Astrocyte of the spinal cord (primary cell): ENCODE results near the gene HMG20A.

Experiments used
- DNase-seq: peaks from one replicate; pipeline ENCODE4 v3.0.0; 2011; ENCODE audit warnings: low read depth, low spot score
- H3K4me3 ChIP-seq: 2 replicates; pipeline ENCODE4 v1.5.1; 2011; ENCODE audit warnings: low read depth, mild to moderate bottlenecking, low read length, moderate library complexity
- in situ Hi-C: cut with HindIII; loops from 2 replicates; pipeline ENCODE4 v1.10.0; 2017; ENCODE audit warnings: low sequenced_read_pairs
- TF ChIP-seq, protein P1 (sequence below): IDR thresholded peaks from 2 replicates; pipeline ENCODE4 v1.5.1; 2012; ENCODE audit warnings: low read depth, mild to moderate bottlenecking, low read length, inconsistent platforms

Gene HMG20A

DNA sequence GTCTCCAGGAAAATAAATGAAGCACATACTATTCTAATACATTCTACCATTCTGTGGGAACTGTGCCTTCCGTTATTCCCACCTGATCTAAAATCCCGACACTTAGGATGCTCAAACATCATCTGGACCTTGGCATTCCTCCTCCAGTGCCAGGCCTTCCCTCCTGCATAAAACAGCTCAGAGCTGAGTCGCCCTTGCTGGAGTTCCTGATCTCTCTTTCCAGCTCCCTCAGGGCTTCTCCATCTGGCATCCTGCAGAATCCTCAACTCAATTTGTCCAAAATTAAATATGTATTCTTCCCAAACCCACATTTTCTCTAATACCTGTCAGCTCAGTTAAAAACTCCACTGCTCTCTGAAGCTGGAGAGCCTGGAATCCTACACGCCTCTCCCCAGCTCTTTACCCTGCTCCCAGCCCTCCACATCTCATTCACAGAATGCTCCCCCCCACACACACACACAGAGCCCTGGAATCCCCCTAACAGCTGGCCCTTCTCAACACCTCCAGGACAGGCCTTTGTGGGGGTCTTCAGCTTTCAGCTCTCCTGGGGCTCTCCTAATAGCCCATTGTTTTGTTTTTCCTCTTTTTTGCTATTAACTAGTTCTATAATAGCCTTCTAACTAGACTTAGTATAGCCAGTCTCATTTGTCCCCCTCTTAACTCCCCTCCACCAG lies 78.5 kb downstream of the HMG20A start:
- in situ Hi-C loops, result no loop called here
- DNase-seq, result no peak
- TF ChIP-seq, protein P1, sequence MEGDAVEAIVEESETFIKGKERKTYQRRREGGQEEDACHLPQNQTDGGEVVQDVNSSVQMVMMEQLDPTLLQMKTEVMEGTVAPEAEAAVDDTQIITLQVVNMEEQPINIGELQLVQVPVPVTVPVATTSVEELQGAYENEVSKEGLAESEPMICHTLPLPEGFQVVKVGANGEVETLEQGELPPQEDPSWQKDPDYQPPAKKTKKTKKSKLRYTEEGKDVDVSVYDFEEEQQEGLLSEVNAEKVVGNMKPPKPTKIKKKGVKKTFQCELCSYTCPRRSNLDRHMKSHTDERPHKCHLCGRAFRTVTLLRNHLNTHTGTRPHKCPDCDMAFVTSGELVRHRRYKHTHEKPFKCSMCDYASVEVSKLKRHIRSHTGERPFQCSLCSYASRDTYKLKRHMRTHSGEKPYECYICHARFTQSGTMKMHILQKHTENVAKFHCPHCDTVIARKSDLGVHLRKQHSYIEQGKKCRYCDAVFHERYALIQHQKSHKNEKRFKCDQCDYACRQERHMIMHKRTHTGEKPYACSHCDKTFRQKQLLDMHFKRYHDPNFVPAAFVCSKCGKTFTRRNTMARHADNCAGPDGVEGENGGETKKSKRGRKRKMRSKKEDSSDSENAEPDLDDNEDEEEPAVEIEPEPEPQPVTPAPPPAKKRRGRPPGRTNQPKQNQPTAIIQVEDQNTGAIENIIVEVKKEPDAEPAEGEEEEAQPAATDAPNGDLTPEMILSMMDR, result no peak
- H3K4me3 ChIP-seq, result no peak overlapping the region

DNA sequence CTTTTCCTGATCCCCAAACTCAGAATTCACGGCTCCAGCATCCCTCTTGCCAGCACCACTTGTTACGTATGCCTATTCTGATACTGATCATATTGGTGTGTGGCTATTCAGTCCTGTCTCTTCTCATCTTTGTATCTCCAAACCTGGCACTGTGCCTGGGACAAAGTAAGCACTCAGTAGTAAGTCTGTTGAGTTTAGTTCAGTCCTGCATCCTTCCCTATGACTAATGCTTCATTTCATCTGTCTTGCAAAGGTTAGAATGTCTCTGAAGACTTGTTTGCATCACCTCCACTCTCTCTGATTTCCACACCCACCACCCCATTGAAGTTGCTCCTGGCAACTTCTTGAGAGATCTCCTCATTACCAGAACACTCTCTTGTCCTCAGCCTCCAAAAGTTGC lies 80.3 kb downstream of the HMG20A start:
- TF ChIP-seq, protein P1, result no peak
- H3K4me3 ChIP-seq, result no peak overlapping the region
- peak; percentile 53 for DNase-seq
- in situ Hi-C loops, result no loop called here

DNA sequence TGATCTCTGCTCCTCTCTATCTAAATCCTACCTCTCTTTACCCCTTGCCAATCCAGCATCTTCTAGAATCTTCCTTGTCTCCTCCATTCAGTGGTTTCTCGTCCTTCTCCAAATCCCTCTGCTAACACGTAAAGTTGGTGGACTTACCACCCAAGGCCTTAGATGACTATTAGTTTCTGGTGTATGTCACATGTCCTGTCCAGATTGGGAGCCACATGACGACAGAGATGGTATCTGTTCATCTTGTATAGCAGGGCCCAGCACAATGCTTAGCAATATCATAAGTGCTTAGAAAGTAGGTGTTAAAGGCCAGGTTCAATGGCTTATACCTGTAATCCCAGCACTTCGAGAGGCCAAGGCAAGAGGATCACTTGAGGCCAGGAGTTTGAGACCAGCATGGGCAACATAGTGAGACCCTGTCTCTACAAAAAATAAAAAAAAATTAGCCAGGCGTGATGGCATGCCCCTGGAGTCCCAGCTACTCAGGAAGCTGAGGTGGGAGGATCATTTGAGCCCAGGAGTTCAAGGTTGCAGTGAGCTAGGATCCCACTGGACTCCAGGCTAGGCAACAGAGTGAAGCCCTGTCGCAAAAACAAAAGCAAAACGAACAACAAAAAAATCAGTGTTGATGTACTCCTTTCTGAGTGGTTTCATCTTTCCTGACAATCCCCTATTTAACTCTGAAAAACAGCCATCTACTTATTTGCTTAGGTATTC lies 81.8 kb downstream of the HMG20A start:
- DNase-seq, result no peak
- H3K4me3 ChIP-seq, result no peak overlapping the region
- in situ Hi-C loops, result no loop called here
- TF ChIP-seq, protein P1, result no peak

DNA sequence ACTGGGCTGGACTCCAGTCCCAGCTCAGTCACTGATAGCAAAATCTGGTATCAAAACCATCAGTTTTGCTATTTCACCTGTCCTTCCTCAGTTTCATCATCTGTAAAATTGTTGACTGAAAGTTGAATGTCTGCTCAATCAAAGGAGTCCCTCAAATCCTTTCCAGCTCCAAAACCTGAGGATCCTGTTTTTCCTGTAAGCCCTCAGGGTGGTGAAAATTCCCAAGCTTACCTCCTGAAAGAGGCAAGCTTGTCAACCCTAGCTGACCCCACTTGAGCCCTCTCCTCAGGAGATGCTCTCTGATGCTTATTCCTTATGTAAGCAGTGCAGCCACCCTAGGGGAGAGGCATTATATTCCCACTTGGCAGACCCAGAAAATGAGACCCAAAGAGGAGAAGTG lies 82.6 kb downstream of the HMG20A start:
- in situ Hi-C loops, result no loop called here
- TF ChIP-seq, protein P1, result no peak
- H3K4me3 ChIP-seq, result no peak overlapping the region
- no peak for DNase-seq

DNA sequence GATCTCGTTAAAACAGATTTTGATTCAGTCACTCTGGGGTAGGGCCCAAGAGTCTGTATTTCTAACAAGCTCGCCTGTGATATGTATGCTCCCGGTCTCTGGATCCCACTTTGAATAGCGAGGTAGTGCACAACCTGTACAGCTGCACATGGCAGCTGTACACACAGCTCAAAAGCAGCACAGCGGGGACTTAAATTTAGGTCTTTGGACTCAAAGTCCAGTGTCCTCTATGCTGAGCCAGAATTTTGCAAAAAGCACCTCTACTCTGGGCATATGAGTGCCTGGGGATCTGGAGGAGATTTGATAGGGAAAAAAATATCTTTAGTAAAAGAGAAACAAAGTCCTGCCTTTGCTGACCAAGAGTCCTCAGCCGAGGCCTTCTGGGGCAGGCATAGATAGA lies 83.1 kb downstream of the HMG20A start:
- H3K4me3 ChIP-seq, result no peak overlapping the region
- in situ Hi-C loops, result no loop called here
- DNase-seq, result no peak
- TF ChIP-seq, protein P1, result no peak

DNA sequence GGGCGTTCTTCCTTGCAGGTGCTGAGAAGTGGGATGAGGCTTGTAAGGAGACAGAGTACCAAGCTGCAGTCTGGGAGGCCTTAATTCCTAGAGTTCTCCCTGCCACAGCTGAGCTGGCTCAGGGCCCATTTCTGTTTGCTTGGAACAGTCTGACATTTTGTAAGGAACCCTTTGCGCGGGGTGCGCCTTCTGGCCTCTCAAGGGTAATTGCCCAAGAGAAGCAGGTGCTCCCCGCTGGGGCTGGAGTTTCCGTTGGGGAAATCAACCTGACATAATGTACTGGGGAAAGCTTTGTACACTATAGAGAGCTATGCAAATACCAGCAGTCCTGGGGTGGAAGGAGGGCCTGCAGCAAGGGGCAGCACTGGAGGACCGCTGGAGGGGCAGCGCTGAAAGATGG lies 83.6 kb downstream of the HMG20A start:
- H3K4me3 ChIP-seq, result no peak overlapping the region
- TF ChIP-seq, protein P1, result no peak
- in situ Hi-C loops, result no loop called here
- DNase-seq, result no peak
